H1 (cell line): Measurements from ENCODE around the gene AMZ1. TPM values are rescaled to one million over a fixed set of nuclear protein-coding genes. Genes with fewer than 3 reads are reported as not detected.

ENCODE experiments used
- CTCF ChIP-seq, 3 experiments: IDR thresholded peaks; 1 replicate in 2 of 3; 2 replicates in 1 of 3; pipeline versions ENCODE4 v1.5.1 to v1.6.1; 2011; ENCODE audit warnings: low read length in 3 of 3, mild to moderate bottlenecking in 3 of 3, inconsistent platforms in 2 of 3, low read depth in 1 of 3, moderate library complexity in 1 of 3; ENCODE audit not compliant: insufficient read depth in 1 of 3; ENCODE audit errors: control extremely low read depth in 1 of 3
- FOSL1 ChIP-seq: IDR thresholded peaks from 2 replicates; pipeline ENCODE4 v1.6.1; 2011; ENCODE audit warnings: mild to moderate bottlenecking, low read depth, low read length, moderate library complexity; ENCODE audit not compliant: insufficient read depth
- POLR2AphosphoS5 ChIP-seq: IDR thresholded peaks from 2 replicates; pipeline ENCODE4 v1.6.1; 2011; ENCODE audit warnings: low read depth, low read length
- SIRT6 ChIP-seq: IDR thresholded peaks from one replicate; pipeline ENCODE4 v1.7.1; 2012; ENCODE audit warnings: low read length, inconsistent platforms
- polyA plus RNA-seq, 7 experiments: library from polyadenylated mRNA; depleted of rRNA in 3 of 7; stranded (reverse) in 5 of 7; unstranded in 2 of 7; fragments of >200 nt in 5 of 7; fragments of 200-250 nt in 2 of 7; gene quantifications; 1 replicate in 5 of 7; 2 replicates in 1 of 7; 4 replicates in 1 of 7; pipeline versions ENCODE4 v1.2.1 to v1.2.3, GENCODE V29; 2011 to 2013; ENCODE audit warnings: missing spikeins in 2 of 7, mixed read lengths in 2 of 7
- total RNA-seq: library from RNA; stranded (reverse); fragmentation: NEBNext Ultra II Directional; extraction: Animal tissue kit (Norgen Biotek cat#: 25700); gene quantifications from 2 replicates; pipeline ENCODE4 v1.2.1, GENCODE V29; 2021

Gene AMZ1
- total and polyA plus RNA-seq, 2 of the 8 experiments (the other 6 are each of a cell fraction or from before 2014, with no cell fraction given): 0.59 to 1.4 TPM

- TF ChIP-seq POLR2AphosphoS5 (no peak), CTCF (IDR thresholded peaks at IDR 0.05; ENCODE audit: control extremely low read depth in 1 of 3, insufficient read depth in 1 of 3, low read depth in 1 of 3, low read length in 3 of 3) (no peak), FOSL1 (no peak), SIRT6 (no peak)
Measured at GRCh38 chr7:2647594-2648172, 40.3 kb upstream of the AMZ1 start (continued).
